HG03521 (cell line): ENCODE results near the gene FUT7.
"Not testable (repeated sequence)": the region's sequence is repeated elsewhere in the genome, so short reads cannot be mapped to it uniquely, and the experiment has no call there.

Experiments
- ATAC-seq: cut with Tn5 transposase; IDR thresholded peaks from one replicate; pipeline ENCODE4 v1.9.1; 2021; ENCODE audit warnings: mild to moderate bottlenecking, moderate library complexity; ENCODE audit not compliant: unreplicated experiment

Gene FUT7

DNA sequence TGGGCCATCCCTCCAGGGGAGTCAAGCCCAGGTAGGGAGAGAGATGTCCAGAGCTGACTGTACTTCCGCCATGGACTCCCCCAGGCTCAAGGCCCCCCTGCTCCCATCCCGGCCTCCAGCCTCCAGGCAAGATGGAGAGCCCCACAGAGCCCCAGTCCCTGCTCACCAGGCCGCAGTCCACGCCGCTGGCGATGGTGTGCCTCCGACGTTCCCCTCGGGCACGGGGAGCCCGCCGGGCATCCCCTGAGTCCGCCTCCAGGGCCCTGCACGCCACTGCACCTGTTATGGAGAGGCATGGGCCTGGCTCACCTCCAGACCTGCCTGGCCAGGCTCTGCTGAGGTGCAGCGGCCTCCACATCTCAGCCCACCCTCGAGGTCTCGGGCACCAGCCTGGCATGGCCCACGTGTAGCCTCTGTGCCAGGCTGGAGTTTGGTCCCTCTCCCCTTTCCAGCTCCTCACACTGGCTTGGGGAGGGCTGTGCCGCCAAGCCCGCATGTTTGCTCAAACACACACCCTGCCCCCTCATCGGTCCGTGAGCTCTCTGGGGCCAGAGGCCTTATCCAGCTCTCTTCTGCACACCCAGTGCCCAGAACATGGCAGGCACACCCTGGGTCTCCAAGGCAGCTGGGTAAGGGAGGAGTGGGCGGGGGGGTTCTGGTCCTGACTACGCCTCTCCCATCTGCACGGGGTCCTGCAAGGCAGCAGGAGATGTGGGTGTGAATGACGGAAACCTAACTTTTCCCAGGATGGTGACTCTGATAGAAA, 34.4 kb upstream of the FUT7 start:
- ATAC-seq, result no peak

- no peak for ATAC-seq
Measured at GRCh38 chr9:137065336-137065967, 33.6 kb upstream of the FUT7 start.

- ATAC-seq, result no peak
Measured at GRCh38 chr9:137064880-137065164, 32.9 kb upstream of the FUT7 start.

GRCh38 chr9:137064027-137064879, 32.4 kb upstream of the FUT7 start:
- no peak for ATAC-seq

GRCh38 chr9:137063311-137064026, 31.6 kb upstream of the FUT7 start:
- no peak for ATAC-seq

DNA sequence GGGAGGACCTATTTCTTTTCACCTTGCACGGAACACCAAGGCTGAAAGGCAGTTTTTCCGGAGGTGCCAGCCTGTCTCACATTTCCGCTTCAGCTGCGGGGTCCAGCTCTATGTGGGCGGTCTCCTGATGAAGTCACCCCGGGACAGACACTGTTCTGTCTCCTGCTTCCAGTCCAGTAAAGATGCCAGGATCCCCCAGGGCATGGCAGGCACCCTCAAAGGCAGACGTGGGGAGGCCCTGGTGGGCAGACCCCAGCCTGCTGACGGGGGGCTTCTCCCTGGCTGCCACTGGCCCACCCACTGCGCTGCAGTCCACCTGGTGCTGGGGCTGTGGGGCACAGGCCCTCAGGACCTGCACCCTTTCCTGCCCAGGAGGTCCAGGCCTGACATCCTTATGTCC, 30.9 kb upstream of the FUT7 start:
- not testable (repeated sequence) for ATAC-seq

GRCh38 chr9:137062384-137062783, 30.5 kb upstream of the FUT7 start:
- no peak for ATAC-seq

GRCh38 chr9:137058521-137059234, 26.8 kb upstream of the FUT7 start:
- ATAC-seq, result no peak

DNA sequence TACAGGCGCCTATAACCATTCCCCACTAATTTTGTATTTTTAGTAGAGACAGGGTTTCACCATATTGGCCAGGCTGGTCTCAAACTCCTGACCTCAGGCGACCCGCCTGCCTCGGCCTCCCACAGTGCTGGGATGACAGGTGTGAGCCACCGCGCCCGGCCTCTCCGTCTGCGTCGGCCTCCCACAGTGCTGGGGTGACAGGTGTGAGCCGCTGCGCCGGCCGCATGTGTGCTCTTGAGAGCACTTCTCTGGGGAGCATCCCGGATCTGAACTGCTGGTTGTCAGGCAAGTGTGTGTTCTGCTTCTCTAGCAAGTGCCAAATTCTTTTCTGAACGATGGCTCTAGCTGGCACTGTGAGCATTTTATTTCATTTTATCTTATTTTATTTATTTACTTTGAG, 25.7 kb upstream of the FUT7 start:
- no peak for ATAC-seq

- no peak for ATAC-seq
Measured at GRCh38 chr9:137056739-137057415, 25.0 kb upstream of the FUT7 start.

DNA sequence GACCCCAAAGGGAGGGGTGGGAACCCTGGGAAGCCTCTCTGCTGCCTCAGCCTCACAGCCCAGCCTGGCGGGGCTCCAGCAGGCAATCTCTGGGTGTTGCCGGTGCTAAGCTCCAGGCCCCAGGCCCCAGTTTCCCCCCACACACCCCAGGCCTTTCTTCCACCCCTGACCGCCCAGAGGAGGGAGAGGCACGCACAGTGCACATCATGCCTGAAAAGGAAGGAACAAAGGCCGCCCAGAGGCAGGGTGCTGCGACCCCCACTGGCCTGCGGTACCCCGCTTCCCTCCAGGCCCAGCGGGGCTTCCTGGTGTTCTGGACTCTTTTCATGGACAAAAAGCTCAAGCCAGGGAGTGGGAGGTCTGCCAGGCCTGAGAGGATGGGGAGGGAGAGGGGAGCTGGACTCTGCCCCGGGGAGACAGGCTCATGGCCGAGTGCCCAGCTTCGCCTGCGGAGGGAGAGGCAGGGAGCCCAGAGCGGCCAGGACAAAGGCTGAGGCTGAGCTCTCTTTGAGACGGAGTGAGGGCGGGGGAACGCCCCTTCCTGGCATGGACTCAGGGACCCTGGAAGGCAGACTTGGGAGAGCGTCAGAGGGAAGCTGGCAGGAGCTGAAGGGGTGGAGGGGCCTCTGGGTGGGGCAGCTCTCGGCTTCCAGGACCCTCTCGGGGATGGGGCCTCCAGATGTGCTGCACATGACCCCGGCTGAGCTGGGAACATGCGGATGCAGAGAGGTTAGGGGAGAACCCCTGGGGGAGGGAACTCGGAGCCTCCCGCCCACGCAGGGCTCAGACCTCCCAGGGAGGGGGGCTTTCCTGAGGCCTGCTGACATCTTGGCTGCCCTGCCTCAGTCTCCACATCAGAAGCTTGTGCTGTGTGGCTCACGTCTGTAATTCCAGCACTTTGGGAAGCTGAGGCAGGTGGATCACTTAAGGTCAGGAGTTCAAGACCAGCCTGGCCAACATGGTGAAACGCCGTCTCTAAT, 23.8 kb upstream of the FUT7 start:
- no peak for ATAC-seq

- ATAC-seq, result no peak
Measured at GRCh38 chr9:137054932-137055384, 23.1 kb upstream of the FUT7 start.

DNA sequence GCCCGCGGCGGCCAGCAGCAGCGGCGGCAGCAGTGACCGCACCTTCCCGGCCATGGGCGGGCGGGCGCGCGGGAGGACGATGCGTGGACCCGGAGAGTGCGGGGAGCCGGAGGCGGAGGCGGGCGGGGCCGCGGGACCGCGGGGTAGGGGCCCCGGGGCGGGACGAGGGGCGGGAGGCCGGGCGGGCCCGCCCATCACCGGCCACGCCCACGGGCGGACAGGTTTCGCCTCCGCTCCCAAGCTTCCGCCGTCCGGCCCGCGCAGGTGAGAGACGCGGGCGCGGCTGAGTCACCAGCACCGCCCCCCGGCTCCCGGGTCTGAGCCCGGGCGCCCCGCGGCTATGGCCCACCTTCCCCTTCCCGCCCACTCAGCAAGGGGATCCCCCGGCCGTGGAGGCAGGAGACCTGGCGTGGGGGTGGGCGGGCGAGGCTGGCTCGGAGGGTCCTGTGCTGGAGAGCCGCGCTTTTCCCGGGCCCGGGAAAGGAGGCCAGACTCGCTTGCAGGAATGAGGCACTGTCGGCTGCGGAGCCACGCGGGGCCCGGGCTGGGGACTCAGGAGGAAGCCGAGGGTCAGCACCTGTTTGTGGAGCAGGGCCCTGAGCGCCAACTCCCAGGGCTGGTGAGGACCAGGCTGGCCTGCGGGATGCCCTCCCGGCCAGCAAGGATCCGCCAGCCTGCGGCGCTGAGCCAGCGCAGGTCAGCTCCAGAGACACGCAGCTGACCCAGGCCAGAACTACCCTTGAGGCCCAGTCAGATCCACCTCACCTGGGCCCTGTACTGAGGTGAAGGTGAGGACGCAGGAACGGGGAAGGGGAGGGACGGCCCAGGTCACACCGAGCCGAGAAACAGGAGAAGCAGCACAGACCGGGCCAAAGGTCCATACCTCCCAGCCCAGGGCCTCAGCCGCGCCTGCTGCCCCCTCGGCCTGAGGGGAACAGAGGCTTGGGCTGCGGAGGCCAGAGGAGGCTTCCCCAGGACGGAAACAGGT, 22.4 kb upstream of the FUT7 start, which contains the start of gene ENTPD2:
Gene ENTPD2, minus strand, starts transcription at position 118 of the 988 bp plus-strand sequence. Its CDS starts 64 bp downstream, at position 54.
- ATAC-seq, result no peak

- ATAC-seq, result no peak
Measured at GRCh38 chr9:137052998-137053943, 21.4 kb upstream of the FUT7 start.

DNA sequence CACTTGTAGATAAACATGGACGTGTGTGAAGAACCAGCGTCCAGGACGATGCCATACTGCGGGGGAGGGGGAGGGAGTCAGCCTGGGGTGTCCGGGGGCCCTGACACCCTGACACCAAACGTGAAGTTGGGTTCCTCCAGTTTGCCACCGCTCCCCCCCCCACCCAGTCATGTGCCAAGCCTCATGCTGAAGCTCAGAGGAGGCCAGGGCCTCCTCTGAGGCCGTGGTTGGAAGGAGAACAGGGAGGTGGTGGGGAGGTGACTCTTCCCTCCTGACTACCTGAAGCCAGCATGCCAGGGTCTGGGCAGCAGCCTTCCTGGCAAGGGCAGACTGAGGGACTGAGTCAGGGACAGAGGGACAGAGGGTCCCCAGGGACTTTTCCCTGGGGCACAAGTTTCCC, 20.4 kb upstream of the FUT7 start:
- no peak for ATAC-seq

- no peak for ATAC-seq
Measured at GRCh38 chr9:137051145-137051724, 19.3 kb upstream of the FUT7 start.
